ENCODE data around the gene FAH. TPM values are rescaled to one million over a fixed set of nuclear protein-coding genes. Genes with fewer than 3 reads are reported as not detected.

Gene FAH
- total and polyA plus RNA-seq, 2 experiments from 2014 or later: 24.9 to 28.8 TPM

DNA sequence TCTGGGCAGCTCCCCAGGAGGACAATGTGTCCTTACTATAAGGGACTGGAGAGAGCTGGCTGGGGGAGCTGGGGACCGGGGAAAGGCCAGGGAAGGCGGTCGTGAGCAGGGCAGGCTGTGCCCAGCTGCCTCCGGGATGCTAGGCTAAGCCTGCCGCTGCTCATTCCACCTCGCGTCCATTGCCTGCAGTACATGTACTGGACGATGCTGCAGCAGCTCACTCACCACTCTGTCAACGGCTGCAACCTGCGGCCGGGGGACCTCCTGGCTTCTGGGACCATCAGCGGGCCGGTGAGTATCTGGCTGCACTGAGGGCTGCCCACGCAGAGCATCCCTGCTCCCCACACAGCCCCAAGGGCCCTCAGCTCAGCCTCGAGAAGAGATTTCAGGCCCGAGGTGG is 27.1 kb downstream of the FAH start:
- in situ Hi-C loops (cut with MboI): no loop called here
- Histone ChIP-seq H2AFZ (no peak overlapping the region), H3K79me2 (ENCODE audit: insufficient read depth) (no peaks in the 10 kb centered on the region), H3K27me3 (replicated peaks; ENCODE audit: insufficient read depth) (no peaks in the 10 kb centered on the region), H3K9me3 (ENCODE audit: low read depth) (no peaks in the 10 kb centered on the region), H3K36me3 (ENCODE audit: low read depth) (no peaks in the 10 kb centered on the region), H3K4me3 (no peak overlapping the region), H4K20me1 (ENCODE audit: insufficient read depth) (no peaks in the 10 kb centered on the region), H3K4me1 (ENCODE audit: insufficient read depth) (peaks cover 28% of the 10 kb centered on the region), H3K9ac (no peak overlapping the region), H3K4me2 (ENCODE audit: unreplicated experiment) (no peak overlapping the region), H3K27ac (no peak overlapping the region), H3F3A (ENCODE audit: insufficient read depth) (peaks cover 31% of the 10 kb centered on the region), H3K9me2 (ENCODE audit: insufficient read depth) (no peaks in the 10 kb centered on the region)
- TF ChIP-seq EZH2 (IDR thresholded peaks at IDR 0.05; ENCODE audit: insufficient read depth, poor library complexity, severe bottlenecking) (no peak), EZH2phosphoT487 (IDR thresholded peaks at IDR 0.05; ENCODE audit: insufficient read depth, low read depth) (no peak)
- 93% methylated on average over 15 to 16 of the region's 16 CpGs for WGBS, 2 experiments (ENCODE audit: low coverage in 1 of 2, low lambda C conversion rate in 2 of 2, missing lambda C conversion rate in 2 of 2)
- DNase-seq: no peak

DNA sequence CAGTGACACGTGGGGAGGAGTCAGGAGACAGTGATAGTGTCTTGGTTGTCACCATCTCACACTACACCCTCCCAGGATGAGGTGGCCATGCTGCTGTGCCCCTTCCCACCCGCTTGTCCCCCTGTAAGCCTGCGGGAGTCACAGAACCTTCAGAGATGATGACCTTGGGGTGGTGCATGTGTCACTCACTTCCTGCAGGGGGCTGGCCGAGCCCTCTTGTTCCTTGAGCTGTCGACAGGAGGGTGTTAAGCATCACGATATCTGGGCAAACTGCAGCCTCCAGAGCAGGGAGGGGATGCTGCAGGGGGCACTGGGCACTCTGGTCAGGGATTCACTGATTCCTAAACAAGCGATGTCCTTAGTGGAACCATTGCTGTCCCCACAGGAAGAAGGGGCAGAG is 27.7 kb downstream of the FAH start:
- TF ChIP-seq EZH2 (IDR thresholded peaks at IDR 0.05; ENCODE audit: insufficient read depth, poor library complexity, severe bottlenecking): no peak
- TF ChIP-seq EZH2phosphoT487 (IDR thresholded peaks at IDR 0.05; ENCODE audit: insufficient read depth, low read depth): no peak
- no peaks in the 10 kb centered on the region for H3K9me3 ChIP-seq (ENCODE audit: low read depth)
- no peak overlapping the region for H3K4me3 ChIP-seq
- no peak overlapping the region for H3K4me2 ChIP-seq (ENCODE audit: unreplicated experiment)
- H4K20me1 ChIP-seq (ENCODE audit: insufficient read depth): no peaks in the 10 kb centered on the region
- no peaks in the 10 kb centered on the region for H3K9me2 ChIP-seq (ENCODE audit: insufficient read depth)
- WGBS, 2 experiments (ENCODE audit: low coverage in 1 of 2, low lambda C conversion rate in 2 of 2, missing lambda C conversion rate in 2 of 2): 96 to 98% methylated on average over 7 of the region's 7 CpGs
- no peak overlapping the region for H3K9ac ChIP-seq
- H3F3A ChIP-seq (ENCODE audit: insufficient read depth): peaks cover 31% of the 10 kb centered on the region
- H3K36me3 ChIP-seq (ENCODE audit: low read depth): no peaks in the 10 kb centered on the region
- no peak overlapping the region for H2AFZ ChIP-seq
- no peaks in the 10 kb centered on the region for H3K79me2 ChIP-seq (ENCODE audit: insufficient read depth)
- no peak overlapping the region for H3K27ac ChIP-seq
- no peak for DNase-seq
- peaks cover 27% of the 10 kb centered on the region for H3K4me1 ChIP-seq (ENCODE audit: insufficient read depth)
- no peaks in the 10 kb centered on the region for H3K27me3 ChIP-seq (replicated peaks; ENCODE audit: insufficient read depth)
- in situ Hi-C loops (cut with MboI): no loop called here

DNA sequence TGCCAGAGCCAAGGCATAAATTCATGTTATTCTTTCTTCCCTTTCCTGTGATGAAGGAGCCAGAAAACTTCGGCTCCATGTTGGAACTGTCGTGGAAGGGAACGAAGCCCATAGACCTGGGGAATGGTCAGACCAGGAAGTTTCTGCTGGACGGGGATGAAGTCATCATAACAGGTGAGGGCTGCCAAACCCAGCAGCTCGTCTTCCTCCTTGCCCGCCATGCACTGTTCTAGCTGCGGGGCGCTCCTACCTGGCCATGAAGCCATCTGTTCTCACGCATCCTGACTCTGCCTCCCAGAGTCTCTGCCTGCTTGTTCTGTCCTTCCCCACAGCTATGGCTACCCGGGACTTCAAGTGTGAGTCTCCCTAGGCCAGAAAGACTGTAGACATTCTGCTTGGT is 28.2 kb downstream of the FAH start:
- Histone ChIP-seq H3K9me2 (ENCODE audit: insufficient read depth) (no peaks in the 10 kb centered on the region), H3K36me3 (ENCODE audit: low read depth) (no peaks in the 10 kb centered on the region), H3K4me1 (ENCODE audit: insufficient read depth) (peaks cover 27% of the 10 kb centered on the region), H3K27me3 (replicated peaks; ENCODE audit: insufficient read depth) (no peaks in the 10 kb centered on the region), H4K20me1 (ENCODE audit: insufficient read depth) (no peaks in the 10 kb centered on the region), H3F3A (ENCODE audit: insufficient read depth) (peaks cover 31% of the 10 kb centered on the region), H3K4me3 (no peak overlapping the region), H3K9ac (no peak overlapping the region), H3K4me2 (ENCODE audit: unreplicated experiment) (no peak overlapping the region), H3K79me2 (ENCODE audit: insufficient read depth) (no peaks in the 10 kb centered on the region), H3K27ac (no peak overlapping the region), H3K9me3 (ENCODE audit: low read depth) (no peaks in the 10 kb centered on the region), H2AFZ (no peak overlapping the region)
- 93 to 95% methylated on average over 10 of the region's 10 CpGs for WGBS, 2 experiments (ENCODE audit: low coverage in 1 of 2, low lambda C conversion rate in 2 of 2, missing lambda C conversion rate in 2 of 2)
- DNase-seq: no peak
- TF ChIP-seq EZH2 (IDR thresholded peaks at IDR 0.05; ENCODE audit: insufficient read depth, poor library complexity, severe bottlenecking) (no peak), EZH2phosphoT487 (IDR thresholded peaks at IDR 0.05; ENCODE audit: insufficient read depth, low read depth) (no peak)
- in situ Hi-C loops (cut with MboI): no loop called here

DNA sequence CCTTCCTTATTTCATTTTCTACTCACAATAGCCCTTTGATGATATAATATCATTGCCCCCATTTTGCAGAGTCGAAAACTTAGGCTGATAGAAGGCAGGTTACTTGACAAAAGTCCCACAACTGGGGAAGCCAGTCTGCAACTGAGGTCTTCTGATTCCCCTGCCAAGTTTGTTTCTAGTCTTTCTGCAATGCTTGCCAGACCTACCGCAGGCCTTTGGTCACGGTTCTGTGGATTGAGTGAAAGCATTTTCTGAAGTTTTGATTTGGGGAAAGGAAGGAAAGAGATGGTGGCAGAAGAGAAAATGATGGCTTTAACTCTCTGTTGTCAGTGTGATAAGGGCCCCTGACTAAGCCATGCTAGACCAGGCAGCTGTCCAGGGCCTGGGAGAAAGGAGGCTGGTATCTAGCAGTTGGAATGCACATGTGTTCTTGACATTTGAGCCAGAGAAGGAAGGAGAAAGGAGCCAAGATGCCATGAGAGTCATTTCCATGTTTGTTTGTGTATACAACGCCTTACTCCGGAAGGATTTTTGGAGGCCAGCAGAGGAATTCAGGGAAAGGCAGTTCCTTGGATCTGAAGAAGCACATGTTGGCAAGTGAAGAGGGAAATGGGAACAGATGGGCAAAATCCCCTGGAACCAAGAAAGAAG is 29.9 kb downstream of the FAH start:
- H3K79me2 ChIP-seq (ENCODE audit: insufficient read depth): no peaks in the 10 kb centered on the region
- no peaks in the 10 kb centered on the region for H4K20me1 ChIP-seq (ENCODE audit: insufficient read depth)
- TF ChIP-seq EZH2 (IDR thresholded peaks at IDR 0.05; ENCODE audit: insufficient read depth, poor library complexity, severe bottlenecking) (no peak), EZH2phosphoT487 (IDR thresholded peaks at IDR 0.05; ENCODE audit: insufficient read depth, low read depth) (no peak)
- no peak overlapping the region for H3K27ac ChIP-seq
- H3K4me1 ChIP-seq (ENCODE audit: insufficient read depth): peaks cover 23% of the 10 kb centered on the region
- in situ Hi-C loops (cut with MboI): no loop called here
- WGBS, 2 experiments (ENCODE audit: low coverage in 1 of 2, low lambda C conversion rate in 2 of 2, missing lambda C conversion rate in 2 of 2): 23 to 35% methylated on average over 5 of the region's 5 CpGs
- H3K27me3 ChIP-seq (replicated peaks; ENCODE audit: insufficient read depth): no peaks in the 10 kb centered on the region
- peak; percentile 76 for DNase-seq
- no peaks in the 10 kb centered on the region for H3K9me3 ChIP-seq (ENCODE audit: low read depth)
- peaks cover 27% of the 10 kb centered on the region for H3F3A ChIP-seq (ENCODE audit: insufficient read depth)
- peak overlapping the region; percentile 33 for H3K4me2 ChIP-seq (ENCODE audit: unreplicated experiment)
- no peak overlapping the region for H2AFZ ChIP-seq
- no peak overlapping the region for H3K9ac ChIP-seq
- no peak overlapping the region for H3K4me3 ChIP-seq
- H3K9me2 ChIP-seq (ENCODE audit: insufficient read depth): no peaks in the 10 kb centered on the region
- H3K36me3 ChIP-seq (ENCODE audit: low read depth): no peaks in the 10 kb centered on the region
